ENCODE measurements around the gene LRP6.
A peak's percentile ranks its signal among the peaks of the same experiment; 100 is the strongest.

The LRP6 gene

GRCh38 chr12:12281134-12281533, 14.3 kb upstream of the LRP6 start:
- ATAC-seq, result no peak
- TF ChIP-seq TOX (CRISPR knock-in tag; IDR thresholded peaks at IDR 0.05; ENCODE audit: borderline replicate concordance) (no peak), ZNF8 (CRISPR knock-in tag; IDR thresholded peaks at IDR 0.05) (no peak), CREB5 (CRISPR knock-in tag; IDR thresholded peaks at IDR 0.05; ENCODE audit: low read depth) (no peak), TCF4 (CRISPR knock-in tag; IDR thresholded peaks at IDR 0.05; ENCODE audit: borderline replicate concordance) (no peak), OSR1 (CRISPR knock-in tag; IDR thresholded peaks at IDR 0.05) (no peak), CSDC2 (CRISPR knock-in tag; IDR thresholded peaks at IDR 0.05) (no peak), CSRNP3 (CRISPR knock-in tag; IDR thresholded peaks at IDR 0.05) (no peak), ZC3H10 (CRISPR knock-in tag; IDR thresholded peaks at IDR 0.05) (no peak), ARNTL (CRISPR knock-in tag; IDR thresholded peaks at IDR 0.05; ENCODE audit: borderline replicate concordance, low read depth) (no peak), SNAI2 (CRISPR knock-in tag; IDR thresholded peaks at IDR 0.05) (no peak)

- peak; percentile 32; the same call in 1 of the 3 replicates for ATAC-seq
- TF ChIP-seq ZNF8 (CRISPR knock-in tag; IDR thresholded peaks at IDR 0.05), result no peak
- TF ChIP-seq ZNF565 (CRISPR knock-in tag; conservative IDR thresholded peaks at IDR 0.05; ENCODE audit: low read depth), result no peak
- TF ChIP-seq PATZ1 (CRISPR knock-in tag; IDR thresholded peaks at IDR 0.05; ENCODE audit: borderline replicate concordance), result no peak
- no peak for TF ChIP-seq SNAI2 (CRISPR knock-in tag; IDR thresholded peaks at IDR 0.05)
- TF ChIP-seq ZFP30 (CRISPR knock-in tag; IDR thresholded peaks at IDR 0.05), result no peak
- TF ChIP-seq RARB (CRISPR knock-in tag; IDR thresholded peaks at IDR 0.05), result no peak
- TF ChIP-seq TOX (CRISPR knock-in tag; IDR thresholded peaks at IDR 0.05; ENCODE audit: borderline replicate concordance), result no peak
- TF ChIP-seq ESRRG (CRISPR knock-in tag; IDR thresholded peaks at IDR 0.05), result no peak
- TF ChIP-seq ZNF70 (CRISPR knock-in tag; IDR thresholded peaks at IDR 0.05), result no peak
- no peak for TF ChIP-seq BACH2 (CRISPR knock-in tag; IDR thresholded peaks at IDR 0.05; ENCODE audit: borderline replicate concordance)
- no peak for TF ChIP-seq CSDC2 (CRISPR knock-in tag; IDR thresholded peaks at IDR 0.05)
- TF ChIP-seq TCF4 (CRISPR knock-in tag; IDR thresholded peaks at IDR 0.05; ENCODE audit: borderline replicate concordance), result no peak
- no peak for TF ChIP-seq ARNTL (CRISPR knock-in tag; IDR thresholded peaks at IDR 0.05; ENCODE audit: borderline replicate concordance, low read depth)
- no peak for TF ChIP-seq CSRNP3 (CRISPR knock-in tag; IDR thresholded peaks at IDR 0.05)
- no peak for TF ChIP-seq PPARA (CRISPR knock-in tag; IDR thresholded peaks at IDR 0.05; ENCODE audit: borderline replicate concordance)
- TF ChIP-seq GLIS3 (CRISPR knock-in tag; IDR thresholded peaks at IDR 0.05), result no peak
- TF ChIP-seq POU6F1 (CRISPR knock-in tag; IDR thresholded peaks at IDR 0.05; ENCODE audit: borderline replicate concordance, low read depth), result no peak
Observed at GRCh38 chr12:12278899-12279298, 12.1 kb upstream of the LRP6 start.

- no peak for ATAC-seq
- TF ChIP-seq POU6F1 (CRISPR knock-in tag; IDR thresholded peaks at IDR 0.05; ENCODE audit: borderline replicate concordance, low read depth) (no peak), CSDC2 (CRISPR knock-in tag; IDR thresholded peaks at IDR 0.05) (no peak), ZNF8 (CRISPR knock-in tag; IDR thresholded peaks at IDR 0.05) (no peak), GLIS3 (CRISPR knock-in tag; IDR thresholded peaks at IDR 0.05) (no peak), RARB (CRISPR knock-in tag; IDR thresholded peaks at IDR 0.05) (no peak)
Observed at GRCh38 chr12:12275874-12276273, 9.0 kb upstream of the LRP6 start.

All from SK-N-SH treated with all-trans-retinoic acid at 6 μM for 48 hours (cell line).